HepG2 (cell line): ENCODE measurements around the gene ARFGEF3. TPM values are rescaled to one million over a fixed set of nuclear protein-coding genes. Genes with fewer than 3 reads are reported as not detected.

Experiments
- ATAC-seq: fragments of 200-7000 bp; cut with Tn5 transposase; 3 replicates; pipeline ENCODE4 v1.9.1; 2020; ENCODE audit warnings: mild to moderate bottlenecking, moderate library complexity
- BruUV-seq: library from RNA; stranded (reverse); fragments of 400-500 nt; replicated peaks from 2 replicates; lab custom pipeline; 2021; lab: Mats Ljungman, UMichigan
- CTCF ChIA-PET: fragments of 300-600 bp; formaldehyde crosslinking; extraction: SDS; loops from one replicate; lab custom pipeline; 2021; ENCODE audit warnings: low total read pairs, inconsistent platforms, low intra/inter-chr PET ratio; lab: Yijun Ruan, JAX
- POLR2A ChIA-PET: fragments of 350-600 bp; sonication (Branson Sonifier 250); formaldehyde crosslinking; loops from one replicate; lab custom pipeline; 2020; ENCODE audit warnings: antibody characterized with exemption, inconsistent platforms; lab: Yijun Ruan, JAX
- DNase-seq: peaks from one replicate; pipeline ENCODE4 v3.0.0-alpha.2; 2015; ENCODE audit warnings: low spot score
- FAIRE-seq: peaks from 3 replicates; lab custom pipeline; 2011; peaks lifted over from hg19 to GRCh38; lab: Jason Lieb, UNC
- H2AFZ ChIP-seq: one replicate; pipeline ENCODE4 v1.6.1; 2011; ENCODE audit warnings: low read length, inconsistent platforms
- H3K27ac ChIP-seq: fragments of 300-600 bp; 3 replicates; pipeline ENCODE4 v1.8.0; 2011; ENCODE audit warnings: mixed run types, mild to moderate bottlenecking, mixed read lengths, low read length, inconsistent platforms; ENCODE audit not compliant: insufficient read depth; ENCODE audit errors: extremely low read length
- H3K27me3 ChIP-seq, 2 experiments: fragments of 200-600 bp in 1 of 2; 2 replicates in 1 of 2; 3 replicates in 1 of 2; pipeline versions ENCODE4 v1.6.0 to v1.8.0; 2011; ENCODE audit warnings: low read length in 2 of 2, mild to moderate bottlenecking in 2 of 2, moderate library complexity in 2 of 2, inconsistent platforms in 1 of 2; ENCODE audit not compliant: insufficient read depth in 2 of 2, control insufficient read depth in 1 of 2
- H3K36me3 ChIP-seq, 2 experiments: fragments of 200-600 bp in 1 of 2; replicated peaks in 1 of 2; 2 replicates in 1 of 2; 3 replicates in 1 of 2; pipeline versions ENCODE4 v1.5.1 to v1.8.0; 2011; ENCODE audit warnings: low read length in 2 of 2, inconsistent platforms in 1 of 2; ENCODE audit not compliant: insufficient read depth in 2 of 2, control insufficient read depth in 1 of 2
- H3K4me1 ChIP-seq: 2 replicates; pipeline ENCODE4 v1.5.1; 2012; ENCODE audit warnings: low read length, inconsistent platforms; ENCODE audit not compliant: insufficient read depth
- H3K4me2 ChIP-seq: 2 replicates; pipeline ENCODE4 v1.6.0; 2011; ENCODE audit warnings: low read depth, low read length, inconsistent platforms
- H3K4me3 ChIP-seq, 3 experiments: fragments of 200-600 bp in 1 of 3; sonication (generic), shearing (Covaris generic) in 1 of 3; replicated peaks in 1 of 3; 2 replicates each; pipeline ENCODE4 v1.5.1; 2011 to 2016; ENCODE audit warnings: low read length in 3 of 3, inconsistent platforms in 2 of 3, low read depth in 2 of 3, mild to moderate bottlenecking in 2 of 3, control low read depth in 1 of 3, mixed read lengths in 1 of 3; ENCODE audit not compliant: insufficient read depth in 1 of 3
- H3K79me2 ChIP-seq: one replicate; pipeline ENCODE4 v1.6.1; 2011; ENCODE audit warnings: low read length, inconsistent platforms; ENCODE audit not compliant: insufficient read depth
- H3K9ac ChIP-seq: 2 replicates; pipeline ENCODE4 v1.6.0; 2011; ENCODE audit warnings: mild to moderate bottlenecking, low read depth, low read length, inconsistent platforms; ENCODE audit not compliant: insufficient read depth
- H3K9me3 ChIP-seq: 2 replicates; pipeline ENCODE4 v1.5.1; 2012; ENCODE audit warnings: mild to moderate bottlenecking, low read length
- H4K20me1 ChIP-seq: 2 replicates; pipeline ENCODE4 v1.6.0; 2011; ENCODE audit warnings: inconsistent platforms, mild to moderate bottlenecking, low read length, moderate library complexity; ENCODE audit not compliant: insufficient read depth
- ARNT2 ChIP-seq: sonication (generic); formaldehyde crosslinking; IDR thresholded peaks from 2 replicates; pipeline ENCODE4 v1.8.0; 2022; ENCODE audit warnings: mild to moderate bottlenecking, low read depth, missing genetic modification reagents, moderate library complexity
- ISL2 ChIP-seq: sonication (generic); formaldehyde crosslinking; IDR thresholded peaks from 2 replicates; pipeline ENCODE4 v1.5.0; 2020; ENCODE audit warnings: missing genetic modification reagents
- MTF1 ChIP-seq: sonication (generic); formaldehyde crosslinking; IDR thresholded peaks from 2 replicates; pipeline ENCODE4 v1.5.0; 2020; ENCODE audit warnings: missing genetic modification reagents
- NFE2L1 ChIP-seq: sonication (generic); formaldehyde crosslinking; IDR thresholded peaks from 2 replicates; pipeline ENCODE4 v1.4.0; 2020; ENCODE audit warnings: missing genetic modification reagents, mild to moderate bottlenecking, borderline replicate concordance
- SP5 ChIP-seq: IDR thresholded peaks from 2 replicates; pipeline ENCODE4 v1.6.1; 2016; ENCODE audit warnings: low read depth, borderline replicate concordance
- ZBTB14 ChIP-seq: sonication (generic); formaldehyde crosslinking; IDR thresholded peaks from 2 replicates; pipeline ENCODE4 v1.4.0; 2020; ENCODE audit warnings: missing genetic modification reagents
- ZNF597 ChIP-seq: sonication (generic); formaldehyde crosslinking; IDR thresholded peaks from 2 replicates; pipeline ENCODE4 v1.5.0; 2020; ENCODE audit warnings: missing genetic modification reagents
- ZNF784 ChIP-seq: sonication (generic); formaldehyde crosslinking; IDR thresholded peaks from 2 replicates; pipeline ENCODE4 v1.5.1; 2020; ENCODE audit warnings: missing genetic modification reagents, mild to moderate bottlenecking, borderline replicate concordance
- WGBS: methylation state at CpG from one replicate; pipeline ENCODE4 v1.1.6; 2017; ENCODE audit warnings: low lambda C conversion rate; 5-methylcytosine and 5-hydroxymethylcytosine counted together
- in situ Hi-C: cut with HindIII; loops from 2 replicates; pipeline ENCODE4 v1.10.0; 2017; ENCODE audit warnings: low pct_unique_long_range_greater_than_20kb; ENCODE audit not compliant: extremely low pct_ligation_motif_present
- intact Hi-C: fragments of 100-400 bp; cut with micrococcal nuclease; formaldehyde crosslinking; loops from one replicate; pipeline ENCODE4 v1.10.0; 2022; ENCODE audit not compliant: unreplicated experiment
- polyA plus RNA-seq, 8 experiments: library from polyadenylated mRNA; depleted of rRNA in 3 of 8; stranded (reverse) in 7 of 8; unstranded in 1 of 8; fragments of >200 nt; fragmentation: Illumina TruSeq in 4 of 8; extraction: Trizol in 4 of 8; gene quantifications; 2 replicates each; pipeline versions ENCODE4 v1.2.1 to v1.2.3, GENCODE V29; 2011 to 2016; ENCODE audit warnings: low read depth in 4 of 8, missing spikeins in 1 of 8, mixed read lengths in 1 of 8; ENCODE audit not compliant: insufficient read depth in 1 of 8
- total RNA-seq, 5 experiments: library from RNA; depleted of rRNA; stranded (reverse); fragments of >200 nt; fragmentation: Illumina TruSeq; extraction: Trizol; gene quantifications; 2 replicates each; pipeline ENCODE4 v1.2.3, GENCODE V29; 2016; ENCODE audit warnings: low read depth in 1 of 5
- TF ChIP-seq, protein P1 (sequence below): sonication (generic); formaldehyde crosslinking; IDR thresholded peaks from 2 replicates; pipeline ENCODE4 v1.5.0; 2020; ENCODE audit warnings: mild to moderate bottlenecking, missing genetic modification reagents

ARFGEF3 gene
- total and polyA plus RNA-seq, 2 of the 13 experiments (the other 11 are each of a cell fraction or from before 2014, with no cell fraction given), result 0.60 to 2.6 TPM

GRCh38 chr6:138377844-138378243 lies 216.1 kb downstream of the ARFGEF3 start, which contains the start of gene SMIM28:
Gene SMIM28, plus strand, starts transcription at chr6:138377905. Its CDS starts 168 bp downstream, at chr6:138378073.
- H3K4me1 ChIP-seq, result no peaks in the 10 kb centered on the region
- no peak within 1 kb of the TSS for H3K27ac ChIP-seq
- ATAC-seq (no peak), DNase-seq (no peak), FAIRE-seq (no peak)
- H3K9ac ChIP-seq, result no peak within 1 kb of the TSS
- no peaks in the 10 kb centered on the region for H3K27me3 ChIP-seq
- CTCF ChIA-PET, result no interaction called here
- in situ Hi-C loops, result no loop called here
- H3K9me3 ChIP-seq, result no peaks in the 10 kb centered on the region
- H3K36me3 ChIP-seq, result no peaks in the 10 kb centered on the region
- H3K79me2 ChIP-seq, result no peaks in the 10 kb centered on the region
- H3K4me2 ChIP-seq, result no peak within 1 kb of the TSS
- BruUV-seq, result no TSS peak
- POLR2A ChIA-PET, result no interaction called here
- TF ChIP-seq, protein P1, sequence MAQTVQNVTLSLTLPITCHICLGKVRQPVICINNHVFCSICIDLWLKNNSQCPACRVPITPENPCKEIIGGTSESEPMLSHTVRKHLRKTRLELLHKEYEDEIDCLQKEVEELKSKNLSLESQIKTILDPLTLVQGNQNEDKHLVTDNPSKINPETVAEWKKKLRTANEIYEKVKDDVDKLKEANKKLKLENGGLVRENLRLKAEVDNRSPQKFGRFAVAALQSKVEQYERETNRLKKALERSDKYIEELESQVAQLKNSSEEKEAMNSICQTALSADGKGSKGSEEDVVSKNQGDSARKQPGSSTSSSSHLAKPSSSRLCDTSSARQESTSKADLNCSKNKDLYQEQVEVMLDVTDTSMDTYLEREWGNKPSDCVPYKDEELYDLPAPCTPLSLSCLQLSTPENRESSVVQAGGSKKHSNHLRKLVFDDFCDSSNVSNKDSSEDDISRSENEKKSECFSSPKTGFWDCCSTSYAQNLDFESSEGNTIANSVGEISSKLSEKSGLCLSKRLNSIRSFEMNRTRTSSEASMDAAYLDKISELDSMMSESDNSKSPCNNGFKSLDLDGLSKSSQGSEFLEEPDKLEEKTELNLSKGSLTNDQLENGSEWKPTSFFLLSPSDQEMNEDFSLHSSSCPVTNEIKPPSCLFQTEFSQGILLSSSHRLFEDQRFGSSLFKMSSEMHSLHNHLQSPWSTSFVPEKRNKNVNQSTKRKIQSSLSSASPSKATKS (CRISPR knock-in tag), result no peak
- TF ChIP-seq ISL2 (CRISPR knock-in tag) (no peak), ZBTB14 (CRISPR knock-in tag) (no peak)
- TF ChIP-seq, all 625 proteins: peak for 0
- Histone ChIP-seq H3K4me3 (no peak within 1 kb of the TSS), H4K20me1 (no peaks in the 10 kb centered on the region), H2AFZ (no peak within 1 kb of the TSS)
- intact Hi-C loops, result no loop called here
- 36% methylated on average over 6 of the region's 6 CpGs for WGBS

DNA sequence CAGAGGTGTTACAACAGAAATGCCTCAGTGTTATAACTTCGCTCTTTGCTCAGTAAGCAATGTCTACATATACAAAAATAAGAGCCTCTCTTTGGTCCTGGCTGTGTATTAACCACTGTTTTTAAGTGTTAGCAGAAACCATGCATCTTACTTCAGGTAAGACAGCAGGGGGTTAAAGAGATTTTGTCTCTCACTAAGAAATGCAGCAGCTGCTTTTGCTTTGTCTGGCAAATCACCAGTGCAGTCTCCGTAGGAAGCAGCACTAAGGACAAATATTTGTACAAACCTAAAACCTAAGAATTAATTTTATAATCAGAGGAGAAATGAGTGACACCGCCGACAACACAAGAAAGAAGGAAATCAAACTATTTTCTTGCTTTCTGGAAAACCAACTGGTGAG lies 216.7 kb downstream of the ARFGEF3 start:
- H3K36me3 ChIP-seq, result no peaks in the 10 kb centered on the region
- no peaks in the 10 kb centered on the region for H3K27me3 ChIP-seq
- no peak overlapping the region for H2AFZ ChIP-seq
- H3K27ac ChIP-seq, result no peak overlapping the region
- intact Hi-C loops, result no loop called here
- H3K9ac ChIP-seq, result no peak overlapping the region
- H4K20me1 ChIP-seq, result no peaks in the 10 kb centered on the region
- ChIA-PET POLR2A (no interaction called here), CTCF (no interaction called here)
- no peak for ATAC-seq
- no peak for FAIRE-seq
- BruUV-seq, result no TSS peak
- WGBS, result 50% methylated on average over 4 of the region's 4 CpGs
- DNase-seq, result no peak
- H3K79me2 ChIP-seq, result no peaks in the 10 kb centered on the region
- TF ChIP-seq MTF1 (CRISPR knock-in tag), result no peak
- TF ChIP-seq ZNF597 (CRISPR knock-in tag), result no peak
- TF ChIP-seq NFE2L1 (CRISPR knock-in tag), result no peak
- TF ChIP-seq ARNT2 (CRISPR knock-in tag), result no peak
- no peak for TF ChIP-seq ZNF784
- no peak for TF ChIP-seq SP5
- no peak overlapping the region for H3K4me3 ChIP-seq
- H3K4me2 ChIP-seq, result no peak overlapping the region
- in situ Hi-C loops, result no loop called here
- peaks cover 1% of the 10 kb centered on the region for H3K4me1 ChIP-seq
- H3K9me3 ChIP-seq, result no peaks in the 10 kb centered on the region
